GM19238 (cell line): ENCODE data around the gene ACADM.
"Not testable (repeated sequence)": the region's sequence is repeated elsewhere in the genome, so short reads cannot be mapped to it uniquely, and the experiment has no call there.

Experiments used
- DNase-seq: peaks from one replicate; pipeline ENCODE4 v3.0.0; 2011; ENCODE audit warnings: low spot score; ENCODE audit not compliant: insufficient read length

The ACADM gene

DNA sequence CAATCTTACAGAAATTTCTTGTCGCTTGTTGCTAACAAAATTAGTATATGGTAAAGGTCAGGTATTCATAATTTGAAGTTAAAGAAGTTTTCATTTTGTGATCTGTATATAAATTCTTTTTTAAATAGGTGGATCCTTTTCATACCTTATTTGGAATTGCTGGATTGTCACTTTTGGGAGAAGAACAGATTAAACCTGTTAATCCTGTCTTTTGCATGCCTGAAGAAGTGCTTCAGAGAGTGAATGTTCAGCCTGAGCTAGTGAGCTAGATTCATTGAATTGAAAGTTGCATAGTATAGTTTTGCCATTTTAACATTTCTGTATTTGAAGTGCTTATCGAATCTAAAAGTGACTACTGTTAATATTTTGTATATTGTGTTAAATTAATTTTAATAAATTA lies 69.9 kb downstream of the ACADM start:
- no peak for DNase-seq

GRCh38 chr1:75795703-75796193 lies 71.2 kb downstream of the ACADM start:
- no peak for DNase-seq

- DNase-seq = no peak
Observed at GRCh38 chr1:75796376-75797272, 72.1 kb downstream of the ACADM start, which contains the start of gene MSH4. MSH4 (plus strand) TSS chr1:75796882; CDS start chr1:75796986, 104 bp downstream.

GRCh38 chr1:75797273-75797588 lies 72.7 kb downstream of the ACADM start:
- no peak for DNase-seq

DNA sequence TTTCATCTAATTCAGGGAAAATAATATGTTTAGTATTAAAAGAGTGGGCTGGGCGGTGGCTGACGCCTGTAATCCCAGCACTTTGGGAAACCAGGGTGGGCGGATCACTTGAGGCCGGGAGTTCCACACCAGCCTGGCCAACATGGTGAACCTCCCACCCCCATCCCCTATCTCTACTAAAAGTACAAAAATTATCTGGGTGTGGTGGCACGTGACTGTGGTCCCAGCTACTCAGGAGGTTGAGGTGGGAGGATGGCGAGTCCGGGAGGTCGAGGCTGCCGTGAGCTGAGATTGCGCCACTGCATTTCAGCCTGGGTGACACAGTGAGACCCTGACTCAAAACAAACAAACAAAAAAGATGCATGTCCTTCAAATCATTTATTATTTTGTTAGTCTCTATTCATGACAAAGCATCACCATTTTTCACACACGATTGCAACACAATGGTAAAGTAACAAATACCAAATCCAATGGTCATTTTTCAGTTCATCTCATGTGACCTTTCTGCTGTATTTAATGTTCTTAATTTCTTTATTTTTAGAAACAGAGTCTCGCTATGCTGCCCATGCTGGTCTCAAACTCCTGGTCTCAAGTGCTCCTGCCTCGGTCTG lies 73.2 kb downstream of the ACADM start:
- no peak for DNase-seq

DNA sequence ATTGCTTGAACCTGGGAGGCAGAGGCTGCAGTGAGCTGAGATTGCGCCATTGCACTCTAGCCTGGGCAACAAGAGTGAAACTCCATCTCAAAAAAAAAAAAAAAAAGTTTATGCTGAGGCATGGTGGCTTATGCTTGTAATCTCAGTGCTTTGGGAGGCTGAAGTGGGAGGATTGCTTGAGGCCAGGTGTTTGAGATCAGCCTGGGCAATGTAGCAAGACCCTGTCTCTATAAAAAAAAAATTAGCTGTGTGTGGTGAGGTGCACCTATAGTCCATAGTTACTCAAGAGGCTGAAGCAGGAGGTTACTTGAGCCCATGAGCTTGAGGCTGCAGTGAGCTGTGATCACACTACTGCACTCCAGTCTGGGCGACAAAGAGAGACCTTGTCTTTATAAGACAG lies 77.0 kb downstream of the ACADM start:
- DNase-seq = not testable (repeated sequence)

GRCh38 chr1:75808921-75809320 lies 84.4 kb downstream of the ACADM start:
- DNase-seq = no peak

GRCh38 chr1:75810113-75810512 lies 85.6 kb downstream of the ACADM start:
- DNase-seq = not testable (repeated sequence)

DNA sequence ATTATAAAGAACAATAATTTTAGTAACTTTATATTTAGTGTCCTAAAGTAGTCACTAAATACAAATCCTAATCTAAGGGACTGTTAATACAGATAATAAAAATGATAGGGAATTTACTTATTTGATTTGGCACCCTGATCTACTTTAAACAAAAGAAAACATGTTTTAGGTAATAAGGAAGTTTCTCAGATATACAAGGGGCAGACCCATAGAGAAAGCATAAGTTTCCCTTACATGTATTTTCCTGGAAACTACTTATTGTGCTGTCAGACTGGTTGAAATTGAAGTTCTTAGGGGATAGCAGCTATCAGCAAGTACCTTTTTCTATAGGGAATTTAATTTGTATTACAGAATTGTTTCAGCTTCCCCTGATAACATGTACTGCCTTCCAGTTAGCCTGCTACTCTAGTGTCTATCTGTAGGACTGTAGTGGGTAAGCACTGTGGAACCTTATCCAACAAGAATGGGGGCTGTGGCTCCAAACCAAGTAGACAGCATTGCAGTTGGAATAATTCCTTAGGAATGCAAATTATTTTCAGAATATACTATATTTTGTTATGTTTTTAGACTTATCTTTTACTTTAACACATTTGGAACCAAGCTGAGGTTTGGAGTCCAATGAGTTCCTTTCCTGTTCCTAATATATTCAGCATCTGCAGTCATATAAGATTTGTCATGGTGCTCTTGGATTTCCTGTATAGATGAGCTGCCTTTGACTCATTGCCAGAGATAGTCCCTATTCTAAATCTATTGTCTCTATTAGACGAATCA lies 86.9 kb downstream of the ACADM start:
- DNase-seq = no peak

DNA sequence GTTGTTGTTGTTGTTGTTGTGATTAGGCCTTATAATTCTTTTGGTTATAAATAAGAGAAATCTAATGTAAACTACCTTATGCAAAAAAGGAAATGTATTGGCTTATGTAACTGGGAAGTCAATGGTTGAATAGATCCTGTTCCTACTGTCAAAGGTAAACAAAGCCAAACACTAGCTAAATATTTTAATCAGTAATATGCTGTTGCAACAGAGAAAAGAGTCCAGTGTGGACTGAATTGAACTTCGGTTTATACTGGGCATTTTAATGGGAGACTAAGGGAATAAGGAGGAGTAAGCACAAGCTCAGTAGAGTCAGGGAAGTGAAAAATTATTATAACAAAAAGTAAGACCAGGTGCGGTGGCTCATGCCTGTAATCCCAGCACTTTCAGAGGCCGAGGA lies 87.6 kb downstream of the ACADM start:
- DNase-seq = no peak
